ENCODE results near the gene EPHX1.

GRCh38 chr1:225834417-225835329 is 24.7 kb downstream of the EPHX1 start:
- TF ChIP-seq, protein P1, sequence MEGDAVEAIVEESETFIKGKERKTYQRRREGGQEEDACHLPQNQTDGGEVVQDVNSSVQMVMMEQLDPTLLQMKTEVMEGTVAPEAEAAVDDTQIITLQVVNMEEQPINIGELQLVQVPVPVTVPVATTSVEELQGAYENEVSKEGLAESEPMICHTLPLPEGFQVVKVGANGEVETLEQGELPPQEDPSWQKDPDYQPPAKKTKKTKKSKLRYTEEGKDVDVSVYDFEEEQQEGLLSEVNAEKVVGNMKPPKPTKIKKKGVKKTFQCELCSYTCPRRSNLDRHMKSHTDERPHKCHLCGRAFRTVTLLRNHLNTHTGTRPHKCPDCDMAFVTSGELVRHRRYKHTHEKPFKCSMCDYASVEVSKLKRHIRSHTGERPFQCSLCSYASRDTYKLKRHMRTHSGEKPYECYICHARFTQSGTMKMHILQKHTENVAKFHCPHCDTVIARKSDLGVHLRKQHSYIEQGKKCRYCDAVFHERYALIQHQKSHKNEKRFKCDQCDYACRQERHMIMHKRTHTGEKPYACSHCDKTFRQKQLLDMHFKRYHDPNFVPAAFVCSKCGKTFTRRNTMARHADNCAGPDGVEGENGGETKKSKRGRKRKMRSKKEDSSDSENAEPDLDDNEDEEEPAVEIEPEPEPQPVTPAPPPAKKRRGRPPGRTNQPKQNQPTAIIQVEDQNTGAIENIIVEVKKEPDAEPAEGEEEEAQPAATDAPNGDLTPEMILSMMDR (IDR thresholded peaks at IDR 0.05; ENCODE audit: low read depth, low read length, poor library complexity, severe bottlenecking), result no peak
- TF ChIP-seq EZH2phosphoT487 (IDR thresholded peaks at IDR 0.05; ENCODE audit: borderline replicate concordance, low read length), result no peak

All from DOHH2 (cell line).